ENCODE data around the gene SPATA24.
"Not testable (repeated sequence)": the region's sequence is repeated elsewhere in the genome, so short reads cannot be mapped to it uniquely, and the experiment has no call there.

SPATA24 gene, protein sequence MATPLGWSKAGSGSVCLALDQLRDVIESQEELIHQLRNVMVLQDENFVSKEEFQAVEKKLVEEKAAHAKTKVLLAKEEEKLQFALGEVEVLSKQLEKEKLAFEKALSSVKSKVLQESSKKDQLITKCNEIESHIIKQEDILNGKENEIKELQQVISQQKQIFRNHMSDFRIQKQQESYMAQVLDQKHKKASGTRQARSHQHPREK

DNA sequence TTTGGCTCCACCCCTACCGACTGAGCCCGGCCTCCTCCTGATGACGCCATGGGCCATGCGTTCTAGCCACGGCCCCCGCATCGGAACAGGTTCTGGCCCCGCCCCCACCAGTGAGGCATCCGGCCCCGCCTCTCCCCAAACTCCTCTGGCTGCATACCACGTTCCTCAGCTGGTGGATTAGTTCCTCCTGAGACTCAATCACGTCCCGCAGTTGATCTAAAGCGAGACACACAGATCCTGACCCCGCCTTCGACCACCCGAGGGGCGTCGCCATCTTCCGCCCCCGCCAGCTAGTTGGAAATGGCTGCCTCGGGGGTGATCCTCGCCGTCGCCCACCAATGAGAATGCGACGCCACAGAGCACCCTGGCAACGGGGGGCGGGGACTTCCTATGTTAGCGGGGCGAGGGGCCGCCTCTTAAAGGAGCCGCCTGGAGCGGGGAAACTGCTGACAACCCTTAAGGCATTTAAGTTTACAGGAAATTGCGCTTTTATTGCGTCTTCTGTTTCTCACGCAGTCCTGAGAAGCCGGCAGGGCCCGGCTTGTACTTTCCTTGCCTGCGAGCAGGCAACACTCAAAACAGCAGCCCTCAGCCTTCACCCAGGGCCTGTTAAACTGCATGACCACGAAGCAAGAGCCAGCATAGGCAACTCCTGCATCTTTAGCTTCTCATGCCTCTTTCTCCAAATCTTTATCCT is at the start of gene SPATA24:
Gene SPATA24, minus strand, starts transcription at position 303 of the 697 bp plus-strand sequence. Its CDS starts 29 bp downstream, at position 274.
- DNase-seq (ENCODE audit: low read depth, low spot score), result peak; percentile 88

DNA sequence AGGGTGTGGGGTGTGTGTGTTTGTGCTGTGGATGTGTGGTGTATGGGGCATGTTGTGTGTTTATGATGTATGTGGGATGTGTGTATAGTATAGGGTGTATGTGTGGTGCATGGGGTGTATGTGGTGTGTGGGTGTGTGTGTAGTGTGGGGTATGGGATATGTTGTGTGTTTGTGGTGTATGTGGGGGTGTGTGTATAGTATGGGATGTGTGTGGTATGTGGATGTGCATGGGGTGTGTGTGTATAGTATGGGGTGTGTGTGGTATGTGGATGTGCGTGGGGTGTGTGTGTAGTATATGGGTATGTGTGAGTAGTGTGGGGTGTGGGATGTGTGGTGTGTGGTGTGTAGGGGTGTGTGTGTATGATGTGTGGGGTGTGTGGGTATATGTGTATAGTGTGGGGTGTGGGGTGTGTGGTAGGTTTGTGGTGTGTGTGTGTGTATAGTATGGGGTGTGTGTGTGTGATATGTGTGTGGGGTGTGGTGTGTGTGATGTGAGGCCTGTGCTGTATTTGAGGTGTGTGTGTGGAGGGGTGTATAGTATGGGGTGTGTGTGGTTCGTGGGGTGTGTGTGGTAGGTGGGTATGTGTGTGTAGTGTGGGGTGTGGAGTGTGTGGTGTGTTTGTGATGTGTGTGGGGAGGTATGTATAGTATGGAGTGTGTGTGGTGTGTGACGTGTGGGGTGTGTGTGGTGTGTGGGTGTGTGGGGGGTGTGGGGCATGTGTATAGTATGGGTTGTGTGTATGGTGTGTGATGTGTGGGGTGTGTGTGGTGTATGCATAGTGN is 48.2 kb upstream of the SPATA24 start:
- DNase-seq (ENCODE audit: low read depth, low spot score), result no peak

DNA sequence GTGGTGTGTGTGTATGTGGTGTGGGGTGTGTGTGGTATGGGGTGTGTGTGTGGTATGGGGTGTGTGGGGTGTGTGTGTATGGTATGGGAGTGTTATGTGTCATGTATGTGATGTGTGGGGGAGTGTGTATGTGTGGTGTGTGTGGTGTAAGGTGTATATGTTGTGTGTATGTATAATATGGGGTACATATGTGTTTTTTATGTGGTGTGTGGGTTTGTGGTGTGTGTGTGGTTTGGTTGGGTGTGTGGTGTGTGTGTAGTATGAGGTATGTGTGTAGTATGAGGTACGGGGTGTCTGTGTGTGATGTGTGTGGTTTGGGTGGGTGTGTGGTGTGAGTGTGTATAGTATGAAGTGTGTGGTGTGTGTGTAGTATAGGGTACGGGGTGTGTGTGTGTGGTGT is 47.3 kb upstream of the SPATA24 start:
- DNase-seq (ENCODE audit: low read depth, low spot score), result no peak

DNA sequence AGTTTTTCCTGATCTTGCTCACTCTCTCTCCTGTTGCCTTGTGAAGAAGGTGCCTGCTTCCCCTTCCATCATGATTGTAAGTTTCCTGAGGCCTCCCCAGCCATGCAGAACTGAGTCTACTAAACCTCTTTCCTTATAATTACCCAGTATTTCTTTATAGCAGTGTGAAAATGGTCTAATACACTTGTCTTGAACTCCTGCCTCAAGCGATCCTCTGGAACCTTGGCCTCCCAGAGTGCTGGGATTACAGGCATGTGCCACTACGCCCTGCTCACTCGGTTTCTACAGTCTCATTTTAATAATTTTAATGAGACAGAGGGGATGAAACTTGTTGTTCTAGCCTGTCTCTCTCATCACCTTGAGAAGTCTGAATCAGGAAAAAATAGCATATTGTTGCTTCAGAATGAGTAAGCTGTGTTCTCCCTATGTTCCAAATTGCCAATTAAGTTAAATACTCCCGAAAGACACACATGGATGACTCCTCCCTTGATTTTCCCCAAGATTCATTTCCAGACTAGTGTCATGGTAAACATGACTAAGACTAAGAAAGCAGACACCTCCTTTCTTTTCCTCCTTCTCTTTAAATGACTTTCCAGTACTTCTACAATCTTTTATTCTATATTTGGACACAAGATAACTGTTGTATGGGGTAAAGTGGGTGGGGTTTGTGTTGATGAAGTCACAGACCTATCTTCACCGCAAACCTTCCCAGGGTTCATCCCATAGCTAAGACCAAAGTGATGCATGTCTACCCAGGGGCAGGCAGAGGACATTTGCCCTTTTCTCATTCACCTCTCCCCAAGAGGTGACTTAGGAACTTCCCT is 43.3 kb upstream of the SPATA24 start:
- no peak for DNase-seq (ENCODE audit: low read depth, low spot score)

DNA sequence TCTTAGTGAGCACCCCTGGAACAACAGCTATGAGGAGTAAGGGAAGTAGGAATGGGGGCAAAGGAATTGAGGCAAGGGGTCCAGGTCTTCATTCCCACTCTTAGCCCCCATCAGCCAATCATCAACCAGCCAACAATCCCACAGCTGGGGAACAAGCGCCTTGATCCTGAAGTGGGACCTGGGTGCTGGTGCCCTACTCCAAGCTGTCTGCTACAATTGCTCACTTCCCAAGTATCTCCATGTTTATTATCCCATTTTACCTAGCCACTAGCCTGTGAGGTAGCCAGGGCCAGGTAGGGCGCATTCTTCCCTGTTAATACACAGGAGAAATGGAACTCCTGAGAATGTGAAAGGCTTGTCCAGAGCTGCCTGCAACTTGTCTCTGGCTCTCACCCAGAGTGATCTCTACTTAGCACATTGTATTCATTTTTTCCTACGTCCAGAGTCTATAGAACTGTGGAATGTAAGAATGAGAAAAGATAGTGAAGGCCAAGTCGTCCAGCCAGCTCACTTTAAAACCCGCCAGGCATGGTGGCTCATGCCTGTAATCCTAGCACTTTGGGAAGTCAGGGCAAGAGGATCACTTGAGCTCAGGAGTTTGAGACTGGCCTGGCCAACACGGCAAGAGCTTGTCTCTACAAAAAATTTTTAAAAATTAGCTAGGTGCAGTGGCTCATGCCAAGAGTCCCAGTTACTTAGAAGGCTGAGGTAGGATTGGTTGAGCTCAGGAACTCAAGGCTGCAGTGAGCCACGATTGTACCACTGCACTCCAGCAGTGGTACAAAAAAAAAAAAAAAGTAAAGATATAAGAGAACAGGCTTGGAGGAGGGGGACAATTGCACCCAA is 41.7 kb upstream of the SPATA24 start:
- DNase-seq (ENCODE audit: low read depth, low spot score), result no peak

DNA sequence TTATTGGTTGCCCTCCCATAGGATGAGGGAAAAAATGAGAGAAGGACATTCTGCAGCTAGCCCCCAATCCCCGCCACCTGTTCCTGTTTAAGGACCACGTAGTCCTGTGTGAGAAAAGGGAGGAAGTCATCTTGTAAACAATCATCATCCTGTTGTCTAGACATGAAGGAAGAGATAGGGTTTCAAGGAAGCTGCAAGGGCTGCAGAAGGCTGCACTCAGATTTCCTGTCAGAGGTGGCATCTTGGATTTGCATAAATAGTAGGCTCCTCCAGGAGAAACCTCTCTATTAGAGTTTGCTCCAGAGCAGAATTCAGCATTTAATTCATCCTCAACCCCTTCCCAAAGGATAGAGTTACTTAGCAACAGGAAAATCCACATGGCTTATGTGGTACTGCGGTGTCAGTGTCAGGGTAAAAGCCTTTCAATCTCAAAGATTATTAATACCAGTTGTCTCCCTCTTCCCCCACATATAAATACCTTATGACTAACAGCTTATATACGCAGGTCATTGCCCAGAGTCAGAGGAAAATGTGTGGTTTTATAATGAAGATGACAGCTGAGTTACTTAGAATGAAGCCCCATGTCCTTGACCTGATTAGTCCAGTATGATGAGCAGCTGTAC is 40.1 kb upstream of the SPATA24 start:
- DNase-seq (ENCODE audit: low read depth, low spot score), result no peak

DNA sequence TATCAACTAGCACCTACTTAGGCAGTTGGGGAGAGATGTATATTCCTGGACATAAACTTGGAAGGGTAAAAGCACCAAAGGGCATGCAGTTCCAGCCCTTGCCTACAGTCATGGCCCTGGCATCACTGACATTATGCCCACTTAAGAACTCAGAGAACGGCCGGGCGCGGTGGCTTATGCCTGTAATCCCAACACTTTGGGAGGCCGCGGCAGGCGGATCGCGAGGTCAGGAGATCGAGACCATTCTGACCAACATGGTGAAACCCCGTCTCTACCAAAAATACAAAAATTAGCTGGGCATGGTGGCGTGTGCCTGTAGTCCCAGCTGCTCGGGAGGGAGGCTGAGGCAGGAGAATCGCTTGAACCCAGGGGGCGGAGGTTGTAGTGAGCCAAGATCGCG is 36.5 kb upstream of the SPATA24 start:
- DNase-seq (ENCODE audit: low read depth, low spot score), result not testable (repeated sequence)

DNA sequence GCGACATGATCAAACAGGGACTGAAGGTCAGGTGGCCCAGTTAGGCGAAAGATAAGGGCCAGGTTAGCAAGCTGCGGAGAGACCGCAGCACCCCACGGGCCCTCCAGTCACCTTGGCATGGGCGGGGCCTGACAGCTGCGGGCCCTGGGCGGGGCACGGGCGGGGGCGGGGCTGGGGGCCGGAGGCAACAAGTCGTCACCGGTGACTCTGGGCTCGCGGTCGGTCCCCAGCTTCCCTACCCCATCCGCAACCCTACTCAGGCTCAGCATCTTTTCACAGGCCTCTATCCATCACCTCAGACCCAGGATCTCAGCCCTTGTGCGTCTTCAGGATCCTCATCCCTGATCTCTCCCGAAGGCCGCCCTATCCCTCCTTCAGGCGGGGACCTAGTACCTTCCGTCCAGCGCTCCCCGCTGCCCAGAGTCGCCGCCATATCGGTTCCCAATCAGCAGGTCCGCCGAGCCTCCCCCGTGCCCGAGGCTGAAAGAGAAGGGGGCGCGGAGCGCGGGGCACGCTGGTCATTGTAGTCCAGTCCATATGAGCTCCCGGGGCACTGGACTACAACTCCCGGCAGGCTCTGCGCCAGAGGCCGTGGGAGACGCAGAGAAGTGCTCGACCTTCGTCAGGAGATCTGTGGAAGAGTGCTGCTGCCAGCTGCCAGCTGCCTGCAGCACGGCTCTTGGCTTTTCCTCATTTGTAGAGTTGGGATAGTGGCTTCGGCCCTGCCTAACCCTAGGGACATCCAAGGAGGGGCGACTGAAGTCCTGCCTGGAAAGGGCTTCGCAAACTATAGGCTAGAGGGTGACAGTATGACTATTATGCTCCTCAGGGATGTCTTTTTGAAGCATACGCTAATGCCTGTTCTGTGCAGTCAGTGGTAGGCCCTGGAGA is 35.4 kb upstream of the SPATA24 start, which contains the start of gene DNAJC18:
Gene DNAJC18, minus strand, starts transcription at position 513 of the 891 bp plus-strand sequence. Its CDS starts 80 bp downstream, at position 433.
- peak; percentile 83 for DNase-seq (ENCODE audit: low read depth, low spot score)

DNA sequence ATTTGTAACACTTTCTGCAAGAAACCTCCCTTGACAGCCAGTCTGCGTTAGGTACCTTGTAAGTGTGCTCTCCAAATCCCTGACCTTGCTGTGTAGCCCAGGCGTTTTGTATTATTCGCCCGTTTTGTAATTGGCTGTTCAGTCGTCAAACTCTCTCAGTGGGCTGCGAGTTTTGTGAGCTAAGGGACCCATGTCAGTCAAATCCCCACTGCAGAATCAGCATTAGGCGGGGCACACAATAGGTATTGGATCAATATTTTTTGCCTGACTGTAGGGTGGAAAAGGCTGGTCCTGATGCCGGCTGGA is 34.8 kb upstream of the SPATA24 start:
- no peak for DNase-seq (ENCODE audit: low read depth, low spot score)

DNA sequence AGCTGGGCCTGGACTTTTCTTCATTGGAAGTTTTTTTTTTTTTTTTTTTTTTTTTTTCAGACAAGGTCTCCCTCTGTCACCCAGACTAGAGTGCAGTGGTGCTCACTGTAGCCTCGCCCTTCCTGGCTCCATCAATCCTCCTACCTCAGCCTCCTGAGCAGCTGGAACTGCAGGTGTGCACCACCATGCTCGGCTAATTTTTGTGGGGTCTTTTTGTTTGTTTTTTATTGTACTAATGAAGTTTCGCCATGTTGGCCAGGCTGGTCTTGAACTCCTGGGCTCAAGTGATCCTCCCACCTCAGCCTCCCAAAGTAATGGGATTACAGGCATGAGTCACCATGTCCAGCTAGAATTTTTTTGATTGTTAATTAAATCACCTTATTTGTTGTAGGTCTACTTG is 31.8 kb upstream of the SPATA24 start:
- DNase-seq (ENCODE audit: low read depth, low spot score), result no peak

DNA sequence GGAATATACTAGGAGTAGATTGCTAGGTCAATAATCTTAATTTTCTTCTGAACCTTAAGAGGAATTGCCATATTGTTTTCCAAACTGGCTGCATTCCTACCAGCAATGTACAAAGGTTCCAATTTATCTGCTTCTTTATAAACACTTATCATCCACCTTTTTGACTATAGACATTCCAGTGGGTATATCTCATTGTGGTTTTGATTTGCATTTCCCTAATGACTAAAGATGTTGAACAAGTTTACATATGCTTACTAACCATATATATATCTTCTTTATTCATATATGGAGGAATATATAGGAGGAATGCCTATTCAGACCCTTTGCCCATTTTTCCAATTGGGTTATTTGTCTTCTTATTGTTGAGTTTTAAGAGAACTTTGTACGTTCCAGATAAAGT is 27.8 kb upstream of the SPATA24 start:
- DNase-seq (ENCODE audit: low read depth, low spot score), result no peak

DNA sequence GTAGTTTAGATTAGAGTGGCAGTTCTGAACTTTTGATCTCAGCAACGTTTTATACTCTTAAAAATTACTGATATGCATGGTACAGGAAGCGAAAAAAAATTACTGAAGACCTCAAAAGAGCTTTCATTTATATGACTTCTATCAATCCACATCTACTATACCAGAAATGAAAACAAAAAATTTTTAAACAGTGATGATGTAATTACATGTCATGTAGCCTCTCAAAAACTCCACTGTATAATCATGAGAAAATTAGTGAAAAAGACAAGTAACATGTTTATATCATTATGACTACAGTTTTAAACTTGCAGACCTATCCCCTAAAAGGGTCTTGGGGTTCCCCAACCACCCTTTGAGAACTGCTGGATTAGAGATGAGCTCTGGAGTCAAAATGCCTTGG is 26.1 kb upstream of the SPATA24 start:
- no peak for DNase-seq (ENCODE audit: low read depth, low spot score)

DNA sequence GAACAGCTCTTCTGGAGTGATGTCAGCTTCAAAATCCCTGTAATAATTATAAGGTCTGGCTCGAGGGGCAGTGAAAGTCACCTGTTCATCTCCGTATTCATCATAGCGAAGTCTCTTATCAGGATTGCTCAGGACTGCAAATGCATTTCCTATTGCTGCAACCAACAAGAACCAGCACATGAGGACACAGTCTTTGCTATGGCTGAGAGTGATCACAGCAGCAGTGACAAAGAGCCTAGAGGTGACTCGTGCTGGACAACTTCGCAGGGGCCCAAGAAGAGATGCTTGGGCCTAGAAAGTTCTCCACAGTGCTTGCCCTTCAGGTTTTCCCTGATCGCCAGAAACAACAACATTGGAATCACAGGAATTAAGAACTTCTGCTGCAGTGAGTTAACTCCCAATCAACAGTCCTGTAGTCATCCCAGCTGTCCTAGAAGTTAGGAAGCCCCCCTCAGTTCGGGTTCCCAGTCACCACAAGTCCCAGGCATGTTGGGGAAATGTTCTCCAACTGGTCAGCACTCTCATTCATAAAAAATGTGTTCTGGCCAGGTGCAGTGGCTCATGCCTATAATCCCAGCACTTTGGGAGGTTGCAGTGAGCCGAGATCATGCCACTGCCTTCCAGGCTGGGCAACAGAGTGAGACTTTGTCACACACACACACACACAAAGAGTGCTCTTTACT is 22.5 kb upstream of the SPATA24 start:
- no peak for DNase-seq (ENCODE audit: low read depth, low spot score)

DNA sequence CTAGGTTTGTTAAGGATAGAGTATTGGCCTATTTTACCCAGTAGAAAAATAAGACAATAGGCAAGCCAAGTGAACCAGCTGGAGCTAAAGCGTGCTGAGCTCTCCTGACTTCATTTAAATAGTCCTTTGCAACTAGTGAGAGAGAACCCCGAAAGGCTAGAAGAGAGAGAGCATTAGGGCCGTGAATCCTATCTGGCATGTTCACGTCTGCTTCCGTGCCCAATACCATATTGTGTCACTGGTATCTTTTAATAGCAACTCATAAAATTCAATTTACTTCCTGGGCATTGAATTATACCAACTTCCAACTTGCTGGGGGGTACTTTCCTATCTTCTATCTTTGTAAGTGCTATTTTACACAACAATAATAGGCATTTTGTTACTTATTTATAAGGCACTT is 21.6 kb upstream of the SPATA24 start:
- DNase-seq (ENCODE audit: low read depth, low spot score), result no peak

DNA sequence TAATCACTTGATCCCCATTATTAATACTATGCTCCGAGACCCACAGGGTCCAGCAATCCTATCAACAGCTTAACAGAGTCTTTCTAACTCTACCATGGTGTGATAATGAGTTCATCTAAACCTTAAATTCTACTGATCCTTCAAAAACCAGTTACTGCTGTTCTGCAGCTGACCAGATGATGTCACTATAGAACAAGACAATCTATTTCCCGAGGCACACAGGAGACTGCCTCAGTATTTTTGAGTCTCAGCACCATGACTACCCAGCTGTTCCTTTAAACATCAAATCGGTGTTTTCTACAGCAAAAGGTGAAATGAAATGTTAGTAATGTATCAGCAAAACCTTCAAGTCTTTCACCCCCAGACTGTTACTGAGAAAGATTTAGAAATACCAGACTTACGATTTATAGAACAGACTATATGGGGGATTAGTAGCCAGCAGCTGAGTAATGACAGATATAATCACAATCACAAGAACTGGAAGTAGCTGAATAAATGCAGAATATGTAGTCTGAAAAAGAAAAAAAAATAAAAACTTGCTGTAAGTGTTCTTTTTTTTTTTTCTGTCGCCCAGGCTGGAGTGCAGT is 18.5 kb upstream of the SPATA24 start:
- peak; percentile 40 for DNase-seq (ENCODE audit: low read depth, low spot score)

DNA sequence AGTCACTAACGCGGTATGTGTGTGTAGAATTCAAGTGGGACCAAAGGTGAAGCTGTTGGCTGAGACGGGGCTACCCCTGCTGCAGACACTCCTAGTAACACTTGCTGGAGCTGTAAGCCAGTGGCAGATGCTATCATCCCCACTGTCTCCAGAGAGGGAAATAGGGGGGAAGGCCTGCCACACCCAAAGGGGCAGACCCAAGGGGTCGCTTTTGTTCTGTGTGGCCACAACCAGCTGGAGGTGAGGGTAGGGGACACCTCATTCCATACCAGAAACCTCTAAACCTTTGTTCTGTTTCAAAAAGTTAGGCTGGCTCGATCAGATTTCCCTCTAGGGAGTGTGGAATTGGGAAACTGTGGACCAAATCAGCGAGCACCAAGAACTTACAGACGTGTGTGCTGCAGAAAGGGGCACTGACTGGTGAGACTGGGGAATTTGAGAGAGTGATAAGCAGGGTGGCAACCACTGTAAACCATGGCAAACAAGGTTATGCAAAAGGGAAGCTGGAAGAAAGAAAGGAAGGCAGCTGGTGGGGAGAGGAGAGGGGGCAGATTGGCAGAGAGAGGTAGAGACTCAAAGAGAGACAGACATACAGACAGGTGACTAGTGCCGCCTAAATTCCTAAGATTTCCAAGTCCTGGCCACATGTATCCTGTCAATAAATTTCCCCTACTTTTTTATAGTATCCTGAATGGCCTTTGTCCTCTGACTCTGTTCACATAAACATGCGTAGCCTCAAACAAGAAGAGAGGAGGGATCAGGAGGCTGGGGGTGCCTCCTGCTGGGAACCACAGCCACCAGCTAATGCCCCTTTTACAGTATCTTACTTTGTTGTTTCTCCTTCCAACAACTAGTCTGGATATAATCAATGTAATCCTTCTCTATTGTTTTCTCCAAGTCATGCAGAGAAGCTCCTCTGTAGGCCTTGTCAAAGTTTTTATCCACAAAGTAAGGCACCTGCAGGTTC is 15.6 kb upstream of the SPATA24 start:
- DNase-seq (ENCODE audit: low read depth, low spot score), result no peak

DNA sequence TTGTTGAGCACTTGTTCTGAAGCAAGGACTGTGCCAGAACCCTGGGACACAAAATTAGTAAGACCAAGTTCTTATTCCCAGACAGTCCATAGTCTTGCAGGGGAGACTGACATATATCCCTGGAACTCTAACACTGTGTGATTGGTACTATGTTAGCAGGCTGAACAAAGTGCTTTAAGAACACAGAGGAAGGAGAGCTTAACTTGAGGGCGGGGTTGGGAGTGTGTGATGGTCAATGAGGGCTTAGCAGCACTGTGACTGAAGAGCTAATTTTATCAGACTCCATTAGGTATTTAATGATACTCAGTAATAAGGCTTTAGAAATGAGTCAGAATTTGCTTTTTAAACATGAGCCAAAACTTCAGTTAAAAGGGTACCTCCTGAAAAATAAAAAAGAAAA is 14.9 kb upstream of the SPATA24 start:
- DNase-seq (ENCODE audit: low read depth, low spot score), result no peak
